ENCODE results near the gene OR1F1. TPM values are rescaled to one million over a fixed set of nuclear protein-coding genes. Genes with fewer than 3 reads are reported as not detected.

The OR1F1 gene
- total and polyA plus RNA-seq, 2 donors (not counting 1 experiment from before 2014, with no cell fraction given), result not detected

GRCh38 chr16:3144321-3144983, 43.6 kb upstream of the OR1F1 start:
- H3K27me3 Mint-ChIP-seq, result no peaks in the 10 kb centered on the region
- peaks cover 5% of the 10 kb centered on the region for H3K4me1 Mint-ChIP-seq
- no peaks in the 10 kb centered on the region for H3K9me3 Mint-ChIP-seq (ENCODE audit: insufficient read depth)
- no peaks in the 10 kb centered on the region for H3K27me3 ChIP-seq (replicated peaks in 1 of 4; ENCODE audit: control extremely low read depth in 1 of 4, control insufficient read depth in 3 of 4, insufficient read depth in 4 of 4, low read length in 3 of 4)
- no peak overlapping the region for H3K4me3 Mint-ChIP-seq
- no peak overlapping the region for H3K4me2 ChIP-seq (replicated peaks; ENCODE audit: low read depth, low read length, poor library complexity, severe bottlenecking)
- H4K20me1 ChIP-seq (ENCODE audit: control insufficient read depth, insufficient read depth, low read length, poor library complexity, severe bottlenecking), result no peaks in the 10 kb centered on the region
- H3K4me1 ChIP-seq (ENCODE audit: control insufficient read depth in 2 of 2, insufficient read depth in 2 of 2, low read length in 2 of 2), result peaks cover 5% of the 10 kb centered on the region in 2 donors
- CTCF ChIA-PET, result interaction anchor here (0.8 to 2.0 kb wide), 2 partner anchors 9 to 15 kb away, joined by 3 to 5 read pairs; partner anchors contain the start of gene ZNF213
- no peak overlapping the region for H2AFZ ChIP-seq (ENCODE audit: insufficient read depth, low read depth, low read length, poor library complexity, severe bottlenecking)
- POLR2A ChIA-PET, result no interaction called here
- no peak for TF ChIP-seq CTCF (IDR thresholded peaks at IDR 0.05)
- TF ChIP-seq EZH2 (IDR thresholded peaks at IDR 0.05; ENCODE audit: borderline replicate concordance, insufficient read depth, low read depth, low read length, poor library complexity, severe bottlenecking), result no peak
- peaks cover 0 to 20% of the 10 kb centered on the region in 2 experiments for H3K36me3 ChIP-seq (replicated peaks in 1 of 2; ENCODE audit: control extremely low read depth in 1 of 2, control insufficient read depth in 1 of 2, extremely low read depth in 1 of 2, insufficient read depth in 2 of 2, low read length in 1 of 2)
- peaks cover 4% of the 10 kb centered on the region for H3K79me2 ChIP-seq (ENCODE audit: control insufficient read depth, insufficient read depth, low read length)
- intact Hi-C loops (cut with micrococcal nuclease), result no loop called here
- H3K27ac Mint-ChIP-seq, result no peak overlapping the region
- H3K9ac ChIP-seq (ENCODE audit: low read length), result no peak overlapping the region
- no peak overlapping the region for H3K4me3 ChIP-seq (ENCODE audit: control extremely low read depth in 1 of 5, extremely low read depth in 1 of 5, insufficient read depth in 1 of 5, low read depth in 2 of 5, low read length in 4 of 5)
- 81% methylated on average over 18 of the region's 18 CpGs for WGBS (ENCODE audit: insufficient coverage)
- ATAC-seq (ENCODE audit: low read depth) (no peak), DNase-seq (no peak)
- H3K27ac ChIP-seq (ENCODE audit: low read length in 2 of 2), result no peak overlapping the region
- H3K9me3 ChIP-seq (ENCODE audit: control extremely low read depth in 1 of 3, control insufficient read depth in 2 of 3, insufficient read depth in 1 of 3, low read length in 2 of 3), result no peaks in the 10 kb centered on the region

- POLR2A ChIA-PET, result interaction anchor here (1.9 kb wide), 1 partner anchor 10 kb away, joined by 5 read pairs; the partner anchor contains the start of gene ZNF213
Measured at GRCh38 chr16:3145151-3145550, 42.9 kb upstream of the OR1F1 start.

More at GRCh38 chr16:3145151-3145550, 42.9 kb upstream of the OR1F1 start:
- CTCF ChIA-PET, result interaction anchor here (2.0 kb wide), 1 partner anchor 10 kb away, joined by 5 read pairs; the partner anchor contains the start of gene ZNF213
- Mint-ChIP-seq H3K27ac (no peak overlapping the region), H3K4me1 (peaks cover 11% of the 10 kb centered on the region), H3K4me3 (no peak overlapping the region), H3K27me3 (no peaks in the 10 kb centered on the region), H3K9me3 (ENCODE audit: insufficient read depth) (no peaks in the 10 kb centered on the region)
- WGBS (ENCODE audit: insufficient coverage), result 92% methylated on average over 10 of the region's 10 CpGs
- Histone ChIP-seq H3K4me1 (ENCODE audit: control insufficient read depth in 2 of 2, insufficient read depth in 2 of 2, low read length in 2 of 2) (peaks cover 10 to 12% of the 10 kb centered on the region in 2 donors), H2AFZ (ENCODE audit: insufficient read depth, low read depth, low read length, poor library complexity, severe bottlenecking) (no peak overlapping the region), H4K20me1 (ENCODE audit: control insufficient read depth, insufficient read depth, low read length, poor library complexity, severe bottlenecking) (no peaks in the 10 kb centered on the region), H3K27me3 (replicated peaks in 1 of 4; ENCODE audit: control extremely low read depth in 1 of 4, control insufficient read depth in 3 of 4, insufficient read depth in 4 of 4, low read length in 3 of 4) (no peaks in the 10 kb centered on the region), H3K9me3 (ENCODE audit: control extremely low read depth in 1 of 3, control insufficient read depth in 2 of 3, insufficient read depth in 1 of 3, low read length in 2 of 3) (no peaks in the 10 kb centered on the region), H3K4me2 (replicated peaks; ENCODE audit: low read depth, low read length, poor library complexity, severe bottlenecking) (no peak overlapping the region), H3K4me3 (ENCODE audit: control extremely low read depth in 1 of 5, extremely low read depth in 1 of 5, insufficient read depth in 1 of 5, low read depth in 2 of 5, low read length in 4 of 5) (no peak overlapping the region), H3K79me2 (ENCODE audit: control insufficient read depth, insufficient read depth, low read length) (peaks cover 4% of the 10 kb centered on the region), H3K9ac (ENCODE audit: low read length) (no peak overlapping the region), H3K36me3 (replicated peaks in 1 of 2; ENCODE audit: control extremely low read depth in 1 of 2, control insufficient read depth in 1 of 2, extremely low read depth in 1 of 2, insufficient read depth in 2 of 2, low read length in 1 of 2) (peaks cover 0 to 20% of the 10 kb centered on the region in 2 experiments), H3K27ac (ENCODE audit: low read length in 2 of 2) (no peak overlapping the region)
- intact Hi-C loops (cut with micrococcal nuclease), result no loop called here
- ATAC-seq (ENCODE audit: low read depth) (no peak), DNase-seq (no peak)
- TF ChIP-seq EZH2 (IDR thresholded peaks at IDR 0.05; ENCODE audit: borderline replicate concordance, insufficient read depth, low read depth, low read length, poor library complexity, severe bottlenecking) (no peak), CTCF (IDR thresholded peaks at IDR 0.05) (no peak)
